ENCODE results near the gene DIP2C. TPM values are rescaled to one million over a fixed set of nuclear protein-coding genes. Genes with fewer than 3 reads are reported as not detected.
"Not testable (repeated sequence)": the region's sequence is repeated elsewhere in the genome, so short reads cannot be mapped to it uniquely, and the experiment has no call there.

The DIP2C gene
- total RNA-seq, 1 experiment from 2014 or later: 11.0 TPM

DNA sequence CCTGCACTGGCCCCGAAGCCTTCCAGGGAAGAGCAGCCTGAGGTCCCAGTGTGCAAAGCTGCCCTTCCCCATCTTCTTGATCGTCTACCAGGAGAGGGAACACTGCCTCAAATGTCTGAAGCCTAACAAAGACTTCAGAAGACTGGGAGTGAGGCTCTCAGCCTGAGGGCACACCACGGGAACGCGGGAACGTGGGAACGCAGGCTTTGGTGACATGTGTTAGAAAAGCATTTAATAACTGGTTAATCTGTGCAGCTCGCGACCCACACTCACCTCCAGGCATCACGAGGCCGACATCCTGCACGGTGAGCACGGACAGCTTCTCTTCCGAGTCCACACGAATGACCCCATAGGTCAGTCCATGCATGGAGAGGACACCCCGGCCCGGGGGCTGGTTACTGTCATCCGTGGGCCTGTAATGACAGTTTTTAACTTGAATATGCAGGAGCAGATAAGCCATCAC is 320.2 kb downstream of the DIP2C start:
- Mint-ChIP-seq H3K36me3 (ENCODE audit: insufficient read depth, unreplicated experiment) (no peaks in the 10 kb centered on the region), H3K4me3 (ENCODE audit: low read depth, unreplicated experiment) (no peak overlapping the region), H3K4me1 (ENCODE audit: low read depth, unreplicated experiment) (peaks cover 9% of the 10 kb centered on the region), H3K9me3 (ENCODE audit: low read depth, unreplicated experiment) (no peaks in the 10 kb centered on the region), H3K27ac (ENCODE audit: unreplicated experiment) (no peak overlapping the region), H3K27me3 (ENCODE audit: unreplicated experiment) (no peaks in the 10 kb centered on the region)
- no TSS peak for BruUV-seq (replicated peaks)
- intact Hi-C loops (cut with micrococcal nuclease; ENCODE audit: unreplicated experiment): no loop called here
- no peak for TF ChIP-seq CTCF (IDR thresholded peaks at IDR 0.05; ENCODE audit: unreplicated experiment)
- DNase-seq: no peak
- CTCF ChIA-PET: no interaction called here

DNA sequence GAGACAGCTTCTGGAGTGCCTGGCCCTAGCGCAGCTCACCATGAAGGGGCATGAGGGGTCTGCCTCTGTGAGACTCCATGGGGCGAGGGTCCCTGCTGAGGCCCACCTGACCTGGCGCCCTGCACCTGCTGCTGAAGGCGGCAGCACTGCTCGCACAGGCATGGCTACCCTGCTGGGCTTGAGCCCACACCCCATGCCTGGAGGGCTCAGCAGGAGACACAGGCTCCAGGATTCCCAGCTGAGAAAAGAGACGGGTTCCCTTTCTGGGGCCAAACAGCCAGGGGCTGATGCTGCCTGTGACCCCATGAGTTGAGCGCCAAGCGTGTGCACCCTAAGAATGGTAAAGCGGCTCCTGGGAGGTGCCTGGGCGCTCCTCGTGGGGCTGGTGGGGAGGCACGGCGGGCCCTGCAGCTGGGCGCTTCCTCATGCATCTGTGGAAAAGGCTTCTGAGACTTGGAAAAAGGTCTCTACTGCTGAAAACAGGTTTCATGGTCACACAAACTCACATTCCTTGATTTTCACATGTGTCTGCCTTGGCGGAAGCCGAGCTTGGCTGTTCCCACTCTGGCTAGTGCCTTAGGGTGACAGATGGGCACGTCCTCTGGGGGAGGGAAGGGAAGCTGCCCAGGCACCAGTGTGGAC is 320.8 kb downstream of the DIP2C start:
- TF ChIP-seq CTCF (IDR thresholded peaks at IDR 0.05; ENCODE audit: unreplicated experiment): no peak
- Mint-ChIP-seq H3K4me1 (ENCODE audit: low read depth, unreplicated experiment) (peaks cover 4% of the 10 kb centered on the region), H3K36me3 (ENCODE audit: insufficient read depth, unreplicated experiment) (no peaks in the 10 kb centered on the region), H3K4me3 (ENCODE audit: low read depth, unreplicated experiment) (no peak overlapping the region), H3K27me3 (ENCODE audit: unreplicated experiment) (no peaks in the 10 kb centered on the region), H3K27ac (ENCODE audit: unreplicated experiment) (no peak overlapping the region), H3K9me3 (ENCODE audit: low read depth, unreplicated experiment) (no peaks in the 10 kb centered on the region)
- no peak for DNase-seq
- intact Hi-C loops (cut with micrococcal nuclease; ENCODE audit: unreplicated experiment): no loop called here
- no TSS peak for BruUV-seq (replicated peaks)
- CTCF ChIA-PET: no interaction called here

GRCh38 chr10:368107-368506 is 321.4 kb downstream of the DIP2C start:
- H3K9me3 Mint-ChIP-seq (ENCODE audit: low read depth, unreplicated experiment); H3K4me3 Mint-ChIP-seq (ENCODE audit: low read depth, unreplicated experiment); BruUV-seq (replicated peaks); H3K27me3 Mint-ChIP-seq (ENCODE audit: unreplicated experiment); intact Hi-C loops (cut with micrococcal nuclease; ENCODE audit: unreplicated experiment); H3K36me3 Mint-ChIP-seq (ENCODE audit: insufficient read depth, unreplicated experiment); H3K4me1 Mint-ChIP-seq (ENCODE audit: low read depth, unreplicated experiment); DNase-seq; H3K27ac Mint-ChIP-seq (ENCODE audit: unreplicated experiment); CTCF ChIA-PET: not testable (repeated sequence)

DNA sequence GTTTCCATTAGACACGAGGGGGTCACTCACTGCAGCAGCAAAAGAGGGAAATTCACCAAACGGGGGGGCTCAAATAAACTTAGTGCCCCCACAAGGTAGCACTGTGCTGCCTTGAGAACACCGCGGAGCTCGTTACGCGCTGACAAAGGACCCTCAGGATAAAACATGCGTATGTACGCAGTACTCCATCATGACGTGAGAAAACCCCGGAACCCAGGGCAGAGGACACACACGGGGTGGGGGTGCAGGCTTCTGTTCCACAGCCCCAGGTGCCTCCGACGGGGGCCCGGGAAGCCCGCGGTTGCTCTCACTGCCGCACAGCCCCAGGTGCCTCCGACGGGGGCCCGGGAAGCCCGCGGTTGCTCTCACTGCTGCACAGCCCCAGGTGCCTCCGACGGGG is 321.8 kb downstream of the DIP2C start:
- no peak overlapping the region for H3K27ac Mint-ChIP-seq (ENCODE audit: unreplicated experiment)
- peaks cover 6% of the 10 kb centered on the region for H3K36me3 Mint-ChIP-seq (ENCODE audit: insufficient read depth, unreplicated experiment)
- TF ChIP-seq CTCF (IDR thresholded peaks at IDR 0.05; ENCODE audit: unreplicated experiment): no peak
- DNase-seq: no peak
- no peaks in the 10 kb centered on the region for H3K4me1 Mint-ChIP-seq (ENCODE audit: low read depth, unreplicated experiment)
- no peak overlapping the region for H3K4me3 Mint-ChIP-seq (ENCODE audit: low read depth, unreplicated experiment)
- CTCF ChIA-PET: interaction anchor here (0.5 kb wide), 1 partner anchor 24 kb away, joined by 5 read pairs; no protein-coding TSS in a partner anchor
- no peaks in the 10 kb centered on the region for H3K9me3 Mint-ChIP-seq (ENCODE audit: low read depth, unreplicated experiment)
- no TSS peak for BruUV-seq (replicated peaks)
- no peaks in the 10 kb centered on the region for H3K27me3 Mint-ChIP-seq (ENCODE audit: unreplicated experiment)
- intact Hi-C loops (cut with micrococcal nuclease; ENCODE audit: unreplicated experiment): no loop called here

- no peak for TF ChIP-seq CTCF (IDR thresholded peaks at IDR 0.05; ENCODE audit: unreplicated experiment)
- Mint-ChIP-seq H3K4me3 (ENCODE audit: low read depth, unreplicated experiment) (no peak overlapping the region), H3K9me3 (ENCODE audit: low read depth, unreplicated experiment) (no peaks in the 10 kb centered on the region), H3K36me3 (ENCODE audit: insufficient read depth, unreplicated experiment) (peaks cover 6% of the 10 kb centered on the region), H3K27ac (ENCODE audit: unreplicated experiment) (no peak overlapping the region), H3K4me1 (ENCODE audit: low read depth, unreplicated experiment) (no peaks in the 10 kb centered on the region), H3K27me3 (ENCODE audit: unreplicated experiment) (no peaks in the 10 kb centered on the region)
- BruUV-seq (replicated peaks): no TSS peak
- CTCF ChIA-PET: no interaction called here
- no peak for DNase-seq
- intact Hi-C loops (cut with micrococcal nuclease; ENCODE audit: unreplicated experiment): no loop called here
Measured at GRCh38 chr10:366186-366585, 323.3 kb downstream of the DIP2C start.

Data from Calu3 (cell line).